Raji (cell line): ENCODE measurements around the gene MANF.

ENCODE experiments used
- POLR2A ChIP-seq: IDR thresholded peaks from 2 replicates; pipeline ENCODE4 v1.6.1; 2011; ENCODE audit warnings: low read depth, low read length, control low read depth; ENCODE audit not compliant: insufficient read depth

The MANF gene

DNA sequence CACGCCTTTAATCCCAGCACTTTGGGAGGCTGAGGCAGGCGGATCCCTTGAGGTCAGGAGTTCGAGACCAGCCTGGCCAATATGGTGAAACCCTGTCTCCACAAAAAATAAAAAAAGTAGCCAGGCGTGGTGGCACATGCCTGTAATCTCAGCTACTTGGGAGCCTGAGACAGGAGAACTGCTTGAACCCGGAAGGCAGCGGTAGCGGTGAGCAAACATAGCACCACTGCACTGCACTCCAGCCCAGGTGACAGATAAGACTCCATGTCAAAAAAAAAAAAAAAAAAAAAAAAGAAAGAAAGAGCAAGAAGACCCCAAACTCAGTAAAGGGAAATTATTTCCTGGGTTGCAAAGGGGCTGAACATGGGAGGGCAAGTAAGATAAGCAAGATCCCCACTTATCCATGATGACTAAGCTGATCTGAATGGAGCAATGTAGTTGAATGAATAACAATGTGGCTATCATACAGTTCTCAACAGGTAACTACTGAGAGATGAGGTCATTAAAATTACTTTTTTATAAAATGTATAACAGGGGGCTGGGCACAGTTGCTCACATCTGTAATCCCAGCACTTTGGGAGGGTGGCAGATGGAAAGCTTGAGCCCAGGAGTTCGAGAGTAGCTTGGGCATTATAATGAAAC lies 52.0 kb downstream of the MANF start:
- no peak for TF ChIP-seq POLR2A
